ENCODE results near the gene TOP2A.

GRCh38 chr17:40433551-40434415, 16.1 kb upstream of the TOP2A start:
- TF ChIP-seq POLR2AphosphoS5 (IDR thresholded peaks at IDR 0.05), result no peak
- TF ChIP-seq CTCF (IDR thresholded peaks at IDR 0.05), result peak in 2 of 3 donors; percentile 33 to 46
- no peak for TF ChIP-seq POLR2A (IDR thresholded peaks at IDR 0.05)
